ACHN (cell line): ENCODE results near the gene SH3RF3.

Source experiments
- DNase-seq: peaks from one replicate; pipeline ENCODE4 v3.0.0-alpha.2; 2015
- in situ Hi-C: cut with HindIII; loops from 2 replicates; pipeline ENCODE4 v1.10.0; 2017; ENCODE audit warnings: low sequenced_read_pairs, low pct_ligation_motif_present, low pct_unique_long_range_greater_than_20kb

SH3RF3 gene

GRCh38 chr2:109448207-109448606 is 319.2 kb downstream of the SH3RF3 start:
- no peak for DNase-seq
- in situ Hi-C loops, result no loop called here

GRCh38 chr2:109448946-109449788 is 320.2 kb downstream of the SH3RF3 start:
- in situ Hi-C loops, result no loop called here
- no peak for DNase-seq

- no peak for DNase-seq
- in situ Hi-C loops, result no loop called here
Measured at GRCh38 chr2:109450574-109451273, 321.7 kb downstream of the SH3RF3 start.

- in situ Hi-C loops, result no loop called here
Measured at GRCh38 chr2:109451671-109452070, 322.7 kb downstream of the SH3RF3 start.

GRCh38 chr2:109452318-109453305 is 323.6 kb downstream of the SH3RF3 start:
- DNase-seq, result no peak
- in situ Hi-C loops, result no loop called here

More at GRCh38 chr2:109451671-109452070, 322.7 kb downstream of the SH3RF3 start:
- DNase-seq, result no peak

GRCh38 chr2:109453371-109453995 is 324.5 kb downstream of the SH3RF3 start:
- no peak for DNase-seq
- in situ Hi-C loops, result no loop called here

GRCh38 chr2:109454304-109454703 is 325.3 kb downstream of the SH3RF3 start:
- in situ Hi-C loops, result no loop called here
- no peak for DNase-seq

GRCh38 chr2:109454765-109455394 is 325.9 kb downstream of the SH3RF3 start:
- DNase-seq, result no peak
- in situ Hi-C loops, result no loop called here

- DNase-seq, result no peak
- in situ Hi-C loops, result no loop called here
Measured at GRCh38 chr2:109455731-109456691, 327.0 kb downstream of the SH3RF3 start.

- no peak for DNase-seq
- in situ Hi-C loops, result no loop called here
Measured at GRCh38 chr2:109456776-109457175, 327.8 kb downstream of the SH3RF3 start.

GRCh38 chr2:109457366-109457765 is 328.4 kb downstream of the SH3RF3 start:
- DNase-seq, result no peak
- in situ Hi-C loops, result no loop called here

GRCh38 chr2:109457794-109458193 is 328.8 kb downstream of the SH3RF3 start:
- in situ Hi-C loops, result no loop called here
- no peak for DNase-seq

GRCh38 chr2:109458512-109458911 is 329.5 kb downstream of the SH3RF3 start:
- in situ Hi-C loops, result no loop called here
- no peak for DNase-seq

GRCh38 chr2:109459485-109459884 is 330.5 kb downstream of the SH3RF3 start:
- in situ Hi-C loops, result no loop called here
- DNase-seq, result no peak

GRCh38 chr2:109460553-109461324 is 331.7 kb downstream of the SH3RF3 start:
- DNase-seq, result no peak
- in situ Hi-C loops, result no loop called here

GRCh38 chr2:109463236-109463635 is 334.2 kb downstream of the SH3RF3 start:
- DNase-seq, result no peak
- in situ Hi-C loops, result no loop called here
